DMS79 (cell line): Measurements from ENCODE around the gene USP47.
A peak's percentile ranks its signal among the peaks of the same experiment; 100 is the strongest.
"Not testable (repeated sequence)": the region's sequence is repeated elsewhere in the genome, so short reads cannot be mapped to it uniquely, and the experiment has no call there.

ENCODE experiments used
- DNase-seq: peaks from one replicate; lab custom pipeline; 2025; lab: John Stamatoyannopoulos, UW

USP47 gene

GRCh38 chr11:11831406-11831805 lies 10.4 kb upstream of the USP47 start:
- DNase-seq, result not testable (repeated sequence)

DNA sequence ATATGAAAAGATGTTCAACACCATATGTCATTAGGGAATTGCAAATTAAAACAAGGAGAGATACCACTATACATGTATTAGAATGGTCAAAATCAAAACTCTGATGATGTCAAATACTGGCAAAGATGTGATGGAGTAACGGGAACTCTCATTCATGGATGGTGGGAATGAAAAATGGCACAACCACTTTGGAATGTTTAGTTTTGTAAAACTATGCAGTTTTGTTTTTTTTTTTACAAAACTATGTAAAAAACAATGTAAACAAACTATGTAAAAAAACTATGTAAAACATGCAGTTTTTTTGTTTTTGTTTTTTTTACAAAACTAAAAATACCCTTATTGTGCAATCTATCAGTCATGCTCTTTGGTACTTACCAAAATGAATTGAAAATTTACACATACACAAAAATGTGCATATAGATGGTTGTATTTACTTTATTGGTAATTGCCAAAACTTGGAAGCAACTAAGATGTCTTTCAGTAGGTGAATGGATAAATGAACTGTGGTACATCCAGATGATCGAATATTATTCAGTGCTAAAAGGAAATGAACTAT lies 5.0 kb upstream of the USP47 start:
- no peak for DNase-seq

DNA sequence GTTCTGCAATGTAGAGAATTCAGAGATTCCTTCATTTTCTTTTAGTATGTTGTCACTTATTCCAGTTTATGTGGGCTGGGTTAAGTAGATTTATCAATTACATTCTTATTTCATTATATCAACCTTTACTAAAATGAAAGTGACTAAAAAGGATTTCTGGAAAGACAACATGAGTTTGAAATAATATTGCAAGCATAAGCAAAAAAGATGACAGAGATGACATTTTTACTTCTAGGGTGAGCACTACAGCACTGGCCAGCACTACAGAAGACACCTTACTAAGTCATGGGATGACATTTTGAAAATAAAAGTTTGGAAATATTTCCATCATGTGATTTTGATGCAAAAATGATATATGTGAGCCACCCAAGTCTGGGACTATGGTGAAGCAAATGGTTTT lies 2.1 kb upstream of the USP47 start:
- no peak for DNase-seq

DNA sequence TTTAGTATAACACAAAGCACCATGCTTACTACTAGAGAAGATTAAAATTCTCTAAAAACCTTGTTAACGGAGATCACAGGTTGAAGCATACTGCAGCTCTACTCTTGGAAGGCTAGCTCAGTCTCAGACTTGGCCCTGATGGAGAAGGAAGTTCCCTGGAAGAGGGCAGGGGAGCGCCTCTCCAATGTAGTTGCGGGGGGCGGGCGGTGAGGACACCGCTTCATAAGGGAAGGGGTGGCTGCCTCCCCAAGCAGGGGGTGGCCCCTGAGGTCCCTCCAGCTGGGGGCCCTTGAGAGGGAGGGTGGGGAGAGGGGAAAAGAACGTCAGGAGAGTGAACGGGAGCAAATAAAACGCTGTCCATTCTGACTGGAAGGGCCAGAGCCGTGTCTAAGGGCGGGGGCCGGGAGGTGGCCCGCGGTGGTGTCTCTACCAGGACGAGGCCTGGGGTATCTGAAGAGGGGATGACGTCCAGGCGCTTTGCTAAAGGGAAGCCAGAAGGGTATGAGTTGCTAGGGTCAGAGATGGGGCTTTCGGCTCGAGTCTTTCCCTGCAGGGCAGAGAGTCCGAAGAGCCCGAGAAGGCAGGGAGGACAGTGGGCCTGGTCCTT lies 553 bp upstream of the USP47 start:
- peak; percentile 62 for DNase-seq

DNA sequence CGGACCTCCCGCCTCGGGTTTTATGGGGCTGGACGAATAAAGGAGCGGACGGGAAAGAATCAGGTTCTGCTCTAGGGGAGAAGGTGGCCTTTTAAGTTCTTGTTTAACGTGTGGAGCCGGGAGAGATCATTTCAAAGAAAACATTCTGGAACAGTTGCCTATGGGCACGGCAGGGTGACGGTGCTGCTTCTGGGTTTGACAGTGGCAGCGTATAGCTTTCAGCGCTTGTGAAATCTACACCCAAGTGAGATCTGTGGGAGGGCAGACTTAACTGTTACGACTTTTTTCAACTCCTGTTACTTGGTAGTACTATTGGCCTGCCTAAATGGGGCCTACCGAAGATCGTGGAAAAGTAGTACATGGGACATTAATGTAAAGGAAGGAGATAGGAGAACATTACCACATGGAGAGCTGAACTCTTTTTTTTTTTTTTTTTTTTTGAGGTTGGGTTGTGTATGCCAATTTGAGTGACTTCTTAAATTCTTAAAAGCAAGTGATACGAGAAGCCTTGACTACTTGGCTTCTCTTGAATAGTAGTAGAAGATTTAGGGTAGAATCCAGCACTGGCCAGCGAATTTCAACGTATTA lies 743 bp downstream of the USP47 start:
- DNase-seq, result peak; percentile 60

GRCh38 chr11:11843211-11843621 lies 1.4 kb downstream of the USP47 start:
- DNase-seq, result peak; percentile 5

GRCh38 chr11:11843642-11844041 lies 1.9 kb downstream of the USP47 start:
- DNase-seq, result no peak

DNA sequence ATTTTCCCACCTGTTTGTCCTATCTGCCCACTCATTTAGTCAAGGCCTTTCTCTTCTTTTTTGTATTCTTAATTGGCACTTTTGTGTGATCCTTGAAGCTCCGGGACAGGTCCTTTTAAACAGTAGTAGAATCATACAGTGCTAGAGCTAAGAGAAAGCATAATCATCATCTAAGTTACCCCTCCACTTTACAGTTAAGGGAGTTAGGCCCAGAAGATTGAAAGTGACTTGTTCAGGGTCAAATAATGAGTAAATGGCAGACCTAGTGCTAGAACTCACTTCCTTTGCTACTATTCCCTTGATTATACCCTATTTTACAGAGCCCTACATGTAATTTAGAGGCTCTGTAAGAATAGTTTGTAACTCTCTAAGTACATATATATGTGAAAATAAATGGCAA lies 2.5 kb downstream of the USP47 start:
- no peak for DNase-seq

GRCh38 chr11:11845071-11845470 lies 3.3 kb downstream of the USP47 start:
- DNase-seq, result peak; percentile 20

DNA sequence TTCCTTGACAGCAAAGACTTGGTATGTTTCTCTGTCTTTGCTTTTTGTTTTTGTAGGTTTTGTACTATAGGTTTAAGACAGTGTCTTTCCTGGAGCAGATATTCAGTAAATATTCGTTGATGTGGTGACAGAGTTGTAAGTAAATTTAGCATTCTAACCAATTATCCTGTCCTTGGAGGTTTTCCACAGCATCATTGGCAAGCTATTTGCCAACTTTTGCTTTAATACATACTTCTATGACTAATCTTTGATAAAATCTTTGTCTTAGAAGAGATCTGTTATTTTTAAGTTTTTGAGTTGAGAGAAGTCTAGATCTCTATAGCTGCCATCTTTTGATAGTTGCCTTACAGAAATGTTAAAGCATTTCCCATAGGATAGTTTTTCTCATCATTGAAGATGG lies 3.8 kb downstream of the USP47 start:
- no peak for DNase-seq

DNA sequence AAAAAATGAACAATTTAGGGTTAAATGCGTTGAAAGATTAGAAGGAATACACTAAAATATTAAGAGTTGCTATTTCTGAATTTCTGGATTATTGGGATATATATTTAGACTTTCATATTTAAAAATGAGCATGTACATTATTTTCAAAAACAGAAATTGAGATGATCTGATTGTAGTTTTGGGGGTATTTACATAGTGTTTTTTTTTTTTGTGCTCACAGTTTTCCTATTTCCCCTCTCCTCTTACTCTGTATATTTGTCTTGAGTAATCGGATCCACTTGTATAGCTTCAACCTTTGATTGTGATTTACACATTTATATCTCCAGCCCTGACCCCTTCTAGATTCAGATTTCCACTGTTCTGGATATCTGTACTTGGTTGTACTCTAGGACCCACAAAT lies 5.3 kb downstream of the USP47 start:
- no peak for DNase-seq

DNA sequence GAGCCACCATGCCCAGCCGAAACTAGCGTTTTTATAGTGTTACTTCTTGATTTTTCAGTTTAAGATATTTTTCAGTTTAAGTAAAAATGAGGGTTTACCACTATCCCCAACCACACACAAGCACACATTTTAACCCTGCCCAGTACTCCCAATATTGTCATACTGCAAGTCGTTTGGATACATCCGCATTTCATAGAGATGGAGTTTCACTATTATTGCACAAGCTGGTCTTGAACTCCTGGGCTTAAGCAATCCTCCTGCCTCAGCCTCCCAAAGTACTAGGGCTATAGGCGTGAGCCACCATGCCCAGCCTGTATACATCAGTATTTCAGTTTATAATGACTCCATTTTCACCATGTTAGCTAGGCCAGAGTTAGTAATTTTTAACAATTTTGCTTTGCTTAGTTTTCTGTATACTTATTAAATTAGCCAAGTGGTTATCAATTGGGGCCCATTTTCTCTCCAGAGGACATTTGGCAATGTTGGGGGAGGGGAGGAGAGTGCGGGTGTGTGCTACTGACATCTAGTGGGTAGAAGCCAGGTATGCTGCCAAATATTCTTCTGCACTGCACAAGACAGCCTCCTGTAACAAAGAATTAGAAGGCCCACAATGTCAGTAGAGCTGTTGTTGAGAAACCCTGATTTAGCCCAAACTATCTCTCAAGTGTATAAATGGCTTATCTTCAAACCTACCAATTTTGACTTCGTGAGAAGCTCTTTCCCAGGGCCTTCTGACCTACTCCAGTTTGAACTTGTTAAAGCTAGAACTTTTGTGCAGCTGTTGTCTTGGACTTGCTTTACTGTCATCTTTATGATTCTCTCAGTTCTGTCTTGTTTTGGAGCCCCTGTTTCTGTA lies 7.3 kb downstream of the USP47 start:
- DNase-seq, result peak; percentile 32

GRCh38 chr11:11850668-11851067 lies 8.9 kb downstream of the USP47 start:
- no peak for DNase-seq

DNA sequence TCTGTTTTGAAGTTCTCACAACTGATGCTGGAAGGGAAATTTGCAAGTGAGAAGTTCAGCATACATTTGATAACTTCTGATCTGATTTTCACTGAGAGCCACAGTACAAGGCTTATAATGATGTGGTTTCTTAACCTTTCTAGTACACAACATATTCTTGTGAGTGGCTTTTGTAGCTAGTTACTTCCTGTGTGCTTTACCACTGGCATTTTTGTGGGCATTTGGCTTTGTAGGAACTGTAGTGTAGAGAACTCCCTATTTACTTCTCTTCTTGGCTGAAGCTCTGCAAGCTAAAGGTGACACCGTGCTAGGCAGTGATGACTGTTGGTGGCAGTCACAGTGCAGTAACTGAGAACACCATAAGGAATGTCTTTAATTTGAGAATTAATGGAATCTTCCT lies 14.9 kb downstream of the USP47 start:
- DNase-seq, result no peak

DNA sequence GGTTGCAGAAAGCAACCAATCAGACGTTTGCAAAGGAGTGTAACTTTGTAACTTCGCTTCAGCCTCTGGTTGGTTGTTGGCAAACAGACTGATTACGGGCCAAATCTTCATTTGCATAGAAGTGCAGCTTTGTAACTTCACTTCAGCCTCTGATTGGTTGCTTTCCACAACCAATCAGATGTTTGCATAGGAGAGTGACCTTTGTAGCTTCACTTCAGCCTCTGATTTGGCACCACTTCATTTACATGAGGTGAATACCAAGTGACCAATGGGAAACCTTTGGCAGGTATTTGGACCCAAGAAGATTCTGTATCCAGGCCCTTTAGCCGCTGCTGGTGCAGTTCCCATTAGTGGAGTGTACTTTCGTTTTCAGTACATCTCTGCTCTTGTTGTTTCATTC lies 16.0 kb downstream of the USP47 start:
- no peak for DNase-seq

DNA sequence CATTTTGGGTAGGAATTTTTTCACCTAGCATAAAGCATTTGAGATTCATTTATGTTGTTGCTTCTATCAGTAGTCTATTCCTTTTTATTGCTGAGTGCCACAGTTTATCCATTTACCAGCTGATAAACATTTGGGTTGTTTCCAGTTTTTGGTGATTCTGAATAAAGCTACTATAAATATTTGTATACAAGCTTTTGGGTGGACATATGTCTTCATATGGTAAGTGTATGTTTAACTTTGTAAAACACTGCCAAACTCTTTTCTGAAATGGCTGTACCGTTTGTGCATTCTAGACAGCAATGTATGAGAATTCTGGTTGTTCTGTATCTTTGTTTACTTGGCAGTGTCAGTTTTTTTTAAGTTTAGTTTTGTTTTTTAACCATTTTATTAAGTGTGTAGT lies 16.9 kb downstream of the USP47 start:
- no peak for DNase-seq

DNA sequence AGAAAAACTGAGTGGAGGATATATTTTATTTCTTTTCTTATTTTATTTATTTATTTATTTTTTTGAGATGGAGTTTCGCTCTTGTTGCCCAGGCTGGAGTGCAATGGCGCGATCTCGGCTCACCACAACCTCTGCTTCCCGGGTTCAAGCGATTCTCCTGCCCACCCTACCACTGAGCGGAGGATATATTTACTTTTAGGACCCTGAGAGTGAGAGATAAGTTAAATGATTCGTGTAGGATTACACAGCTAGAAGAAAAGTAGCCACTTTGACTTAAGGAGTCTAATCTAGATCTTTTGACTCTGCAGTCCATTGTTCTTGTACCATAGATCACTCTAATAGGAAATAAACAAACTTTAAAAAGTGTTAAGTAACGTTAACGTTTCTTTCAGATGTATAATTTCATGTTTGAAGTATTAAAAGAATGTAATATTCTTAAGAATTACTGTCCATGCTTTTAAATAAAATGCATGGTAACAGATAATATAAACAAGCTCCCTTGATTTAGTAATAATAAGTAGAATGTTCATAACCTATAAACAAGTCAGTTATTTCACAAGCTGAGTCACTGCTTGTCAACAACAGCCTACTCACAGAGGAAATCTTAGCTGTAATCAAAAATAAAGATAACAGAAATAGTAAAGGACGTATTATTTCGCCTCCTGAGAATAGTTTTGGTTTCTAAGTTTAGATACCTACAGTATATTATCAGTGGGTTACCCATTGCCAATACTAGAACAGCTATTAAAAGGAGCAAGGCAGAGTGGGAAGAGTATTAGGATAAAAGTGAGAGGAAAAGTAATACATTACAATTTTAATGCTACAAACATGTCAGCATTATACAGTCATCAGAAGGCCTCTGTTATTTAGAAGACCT lies 18.6 kb downstream of the USP47 start:
- DNase-seq, result no peak

DNA sequence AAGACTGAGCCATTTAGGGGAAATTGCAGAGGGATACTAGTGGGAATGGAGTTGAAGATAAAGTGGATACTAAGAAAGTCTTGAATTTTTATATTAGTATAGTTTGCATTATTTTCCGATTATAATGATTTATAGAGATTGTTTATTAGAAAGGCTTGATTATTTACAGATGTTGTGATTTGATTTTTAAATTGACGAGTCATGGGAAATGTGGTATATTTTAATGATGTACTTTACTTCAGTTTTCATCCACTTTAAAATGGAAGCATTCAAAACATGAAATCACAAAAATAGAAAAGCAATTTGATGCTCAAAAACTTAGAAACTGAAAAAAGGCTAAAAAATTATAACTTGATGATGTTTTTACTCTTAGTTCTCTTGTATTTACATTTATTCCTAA lies 21.2 kb downstream of the USP47 start:
- no peak for DNase-seq

- no peak for DNase-seq
These were observed 22.6 kb downstream of the USP47 start for GRCh38 chr11:11864332-11864731.

DNA sequence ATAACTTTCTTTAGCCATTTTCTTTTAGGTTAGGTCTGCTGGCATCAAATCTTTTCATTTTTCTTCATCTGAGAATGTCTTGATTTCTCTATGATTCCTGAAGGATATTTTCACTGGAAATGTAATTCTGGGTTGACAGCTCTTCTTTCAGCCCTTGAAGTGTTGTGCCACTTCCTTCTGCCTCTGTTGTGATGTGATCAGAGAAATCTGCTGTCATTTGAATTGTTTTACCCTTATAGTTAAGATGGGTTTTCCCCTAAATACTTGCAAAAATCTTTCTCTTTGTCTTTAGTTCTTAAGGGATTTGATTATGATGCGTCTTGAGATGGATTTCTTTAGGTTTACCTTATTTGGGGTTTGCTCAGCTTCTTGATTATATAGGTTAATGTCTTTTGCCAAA lies 23.0 kb downstream of the USP47 start:
- DNase-seq, result no peak

DNA sequence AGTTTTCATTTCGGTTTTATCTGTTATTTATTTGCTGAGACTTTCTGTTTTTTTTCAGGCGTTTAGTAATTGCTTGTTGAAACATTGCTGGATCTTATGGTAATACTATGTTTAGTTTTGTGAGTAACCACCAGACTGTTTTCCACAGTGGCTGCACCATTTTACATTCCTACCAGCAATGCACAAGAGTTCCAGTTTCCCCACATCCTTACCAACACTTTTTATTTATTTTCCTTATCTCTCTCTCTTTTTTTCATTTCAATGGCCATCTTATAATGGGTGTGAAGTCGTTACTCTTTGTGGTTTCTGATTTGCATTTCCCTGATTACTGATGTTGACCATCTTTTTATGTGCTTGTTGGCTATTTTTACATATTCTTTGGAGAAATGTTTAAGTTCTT lies 23.7 kb downstream of the USP47 start:
- no peak for DNase-seq

GRCh38 chr11:11866203-11866602 lies 24.4 kb downstream of the USP47 start:
- DNase-seq, result no peak
